ENCODE results near the gene ARL14. TPM values are rescaled to one million over a fixed set of nuclear protein-coding genes. Genes with fewer than 3 reads are reported as not detected.

The ARL14 gene
- total RNA-seq: 1.1 TPM in 1 of 2 replicates, not detected in the other

GRCh38 chr3:160676547-160677303, at the start of gene ARL14:
ARL14 (plus strand) TSS chr3:160677160; CDS start chr3:160677347, 187 bp downstream.

Other genes with a start within 250 kb of the ARL14 start
- 9.7 and 12.7 TPM in 2 replicates for gene TRIM59, start 227.4 kb upstream of the ARL14 start, total RNA-seq
- 22.0 and 23.5 TPM in 2 replicates for gene KPNA4, start 111.6 kb upstream of the ARL14 start, total RNA-seq
- 0.31 and 0.42 TPM in 2 replicates for gene PPM1L, start 79.1 kb downstream of the ARL14 start, total RNA-seq

Data from hair follicular keratinocyte (primary cell).